GM10266 (cell line): ENCODE measurements around the gene REG1A.

Experiments used
- DNase-seq: peaks from one replicate; pipeline ENCODE4 v3.0.0; 2012; ENCODE audit errors: extremely low spot score
- CTCF ChIP-seq: IDR thresholded peaks from 2 replicates; pipeline ENCODE4 v1.5.1; 2012; ENCODE audit warnings: mild to moderate bottlenecking, low read depth; ENCODE audit not compliant: control insufficient read depth, insufficient read depth; ENCODE audit errors: missing control alignments

REG1A gene

GRCh38 chr2:79105259-79105658, 15.0 kb upstream of the REG1A start:
- TF ChIP-seq CTCF = no peak
- no peak for DNase-seq

GRCh38 chr2:79112269-79112668, 8.0 kb upstream of the REG1A start:
- TF ChIP-seq CTCF = no peak
- DNase-seq = no peak

GRCh38 chr2:79114797-79115494, 5.3 kb upstream of the REG1A start:
- DNase-seq = no peak
- TF ChIP-seq CTCF = no peak

- DNase-seq = no peak
- TF ChIP-seq CTCF = no peak
Measured at GRCh38 chr2:79116997-79117928, 3.0 kb upstream of the REG1A start.

- no peak for TF ChIP-seq CTCF
- no peak for DNase-seq
Measured at GRCh38 chr2:79122676-79123075, 2.4 kb downstream of the REG1A start.

- no peak for DNase-seq
- TF ChIP-seq CTCF = no peak
Measured at GRCh38 chr2:79124907-79125720, 4.8 kb downstream of the REG1A start.
